ENCODE results near the gene FERMT2.

The FERMT2 gene

DNA sequence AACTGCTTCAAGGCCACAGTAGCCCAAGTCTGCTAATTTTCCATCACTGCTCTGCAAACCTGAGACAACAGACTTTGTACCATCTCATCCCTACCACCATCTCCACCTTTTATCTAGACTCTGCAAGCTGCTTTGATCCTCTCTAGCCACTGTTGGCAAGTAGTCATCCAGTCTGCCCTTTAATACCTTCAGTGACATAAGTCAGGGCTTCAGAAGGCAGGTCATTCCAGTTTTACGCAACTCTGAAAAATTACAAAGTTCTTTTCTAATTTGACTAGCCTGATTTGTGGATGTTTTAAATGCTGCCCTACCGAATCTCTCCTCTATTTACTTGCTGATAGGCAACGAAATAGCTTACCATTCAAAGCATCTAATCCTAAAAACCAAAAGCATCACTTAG, 2.8 kb downstream of the FERMT2 start:
- TF ChIP-seq, protein P1, sequence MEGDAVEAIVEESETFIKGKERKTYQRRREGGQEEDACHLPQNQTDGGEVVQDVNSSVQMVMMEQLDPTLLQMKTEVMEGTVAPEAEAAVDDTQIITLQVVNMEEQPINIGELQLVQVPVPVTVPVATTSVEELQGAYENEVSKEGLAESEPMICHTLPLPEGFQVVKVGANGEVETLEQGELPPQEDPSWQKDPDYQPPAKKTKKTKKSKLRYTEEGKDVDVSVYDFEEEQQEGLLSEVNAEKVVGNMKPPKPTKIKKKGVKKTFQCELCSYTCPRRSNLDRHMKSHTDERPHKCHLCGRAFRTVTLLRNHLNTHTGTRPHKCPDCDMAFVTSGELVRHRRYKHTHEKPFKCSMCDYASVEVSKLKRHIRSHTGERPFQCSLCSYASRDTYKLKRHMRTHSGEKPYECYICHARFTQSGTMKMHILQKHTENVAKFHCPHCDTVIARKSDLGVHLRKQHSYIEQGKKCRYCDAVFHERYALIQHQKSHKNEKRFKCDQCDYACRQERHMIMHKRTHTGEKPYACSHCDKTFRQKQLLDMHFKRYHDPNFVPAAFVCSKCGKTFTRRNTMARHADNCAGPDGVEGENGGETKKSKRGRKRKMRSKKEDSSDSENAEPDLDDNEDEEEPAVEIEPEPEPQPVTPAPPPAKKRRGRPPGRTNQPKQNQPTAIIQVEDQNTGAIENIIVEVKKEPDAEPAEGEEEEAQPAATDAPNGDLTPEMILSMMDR (IDR thresholded peaks at IDR 0.05; ENCODE audit: control insufficient read depth, extremely low read depth, insufficient read depth) = no peak
- no peak for DNase-seq (ENCODE audit: low read depth)
- no peak overlapping the region for H3K4me3 ChIP-seq (ENCODE audit: low read depth, low read length)

DNA sequence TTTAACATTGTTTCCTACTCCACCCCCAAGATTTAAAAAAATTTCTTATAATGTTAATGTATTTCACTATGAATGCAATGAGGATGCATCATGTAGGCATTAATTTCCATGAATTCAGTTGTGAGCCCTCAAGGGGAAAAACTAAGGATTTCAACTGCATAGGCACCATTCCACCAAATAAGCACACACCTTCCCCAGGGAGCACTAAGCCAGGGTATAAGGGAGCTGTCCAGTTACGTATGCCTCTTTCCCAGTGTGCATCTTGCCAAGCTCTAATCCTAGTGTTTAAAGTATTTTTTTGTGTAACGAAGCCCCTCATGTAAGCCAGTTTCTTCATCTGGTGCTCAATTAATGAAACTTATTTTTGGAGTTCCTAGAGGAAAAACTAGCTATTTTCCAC, 6.6 kb downstream of the FERMT2 start:
- no peak for DNase-seq (ENCODE audit: low read depth)
- no peak overlapping the region for H3K4me3 ChIP-seq (ENCODE audit: low read depth, low read length)
- TF ChIP-seq, protein P1 (IDR thresholded peaks at IDR 0.05; ENCODE audit: control insufficient read depth, extremely low read depth, insufficient read depth) = no peak

DNA sequence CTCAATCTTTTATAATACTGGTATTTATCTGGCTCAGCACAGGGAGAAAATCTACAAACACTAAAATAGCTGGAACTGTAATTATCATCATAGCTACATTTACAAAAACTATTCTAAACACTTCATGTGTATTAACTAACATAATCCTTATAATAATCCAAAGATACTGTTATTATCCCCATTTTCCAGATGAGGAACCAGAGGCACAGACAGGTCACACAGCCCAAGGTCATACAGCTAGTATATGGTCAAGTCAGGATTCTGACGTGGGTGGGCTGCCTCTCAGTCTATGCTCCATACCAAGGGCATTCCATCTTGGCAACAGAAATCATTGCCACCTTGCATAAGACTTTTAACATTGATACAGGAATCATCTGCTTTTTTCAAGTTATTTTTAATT, 11.4 kb downstream of the FERMT2 start:
- TF ChIP-seq, protein P1 (IDR thresholded peaks at IDR 0.05; ENCODE audit: control insufficient read depth, extremely low read depth, insufficient read depth) = no peak
- H3K4me3 ChIP-seq (ENCODE audit: low read depth, low read length) = no peak overlapping the region
- DNase-seq (ENCODE audit: low read depth) = no peak

DNA sequence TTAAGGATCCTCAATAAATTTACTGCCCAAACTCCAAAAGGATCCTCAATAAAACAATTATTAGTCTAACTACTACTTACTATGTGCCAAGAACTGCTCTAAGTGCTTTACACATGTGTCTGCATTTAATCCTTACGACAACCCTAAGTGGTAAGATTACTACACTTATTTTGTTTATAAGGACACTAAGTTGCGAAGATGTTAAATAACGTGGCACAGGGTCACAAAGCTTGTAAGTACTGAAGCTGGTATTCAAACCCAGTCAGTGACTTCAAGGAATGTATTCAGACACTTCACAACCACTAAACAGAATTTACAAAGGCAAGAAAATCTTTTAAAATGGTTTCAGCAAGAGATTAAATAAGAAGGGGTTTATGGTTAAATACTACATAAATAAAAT, 13.0 kb downstream of the FERMT2 start:
- H3K4me3 ChIP-seq (ENCODE audit: low read depth, low read length) = no peak overlapping the region
- TF ChIP-seq, protein P1 (IDR thresholded peaks at IDR 0.05; ENCODE audit: control insufficient read depth, extremely low read depth, insufficient read depth) = no peak
- no peak for DNase-seq (ENCODE audit: low read depth)

DNA sequence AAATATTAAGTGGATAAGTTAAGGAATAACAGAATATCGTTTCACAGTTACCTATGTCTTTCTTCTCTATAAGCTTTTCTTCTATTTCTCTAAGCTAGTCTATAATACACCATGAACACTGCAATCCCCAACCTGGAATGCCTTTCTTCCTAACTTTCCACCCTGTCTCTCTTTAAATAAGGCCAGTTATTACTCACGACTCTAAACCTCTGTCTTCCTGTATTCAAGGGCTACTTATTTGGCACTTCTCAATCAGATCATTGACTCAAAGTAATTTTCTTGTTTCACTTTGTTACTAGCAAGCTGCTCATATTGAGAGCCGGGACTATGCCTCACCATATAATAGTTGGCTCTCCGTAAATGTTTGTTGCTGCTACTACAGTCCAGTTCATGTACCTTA, 13.5 kb downstream of the FERMT2 start:
- TF ChIP-seq, protein P1 (IDR thresholded peaks at IDR 0.05; ENCODE audit: control insufficient read depth, extremely low read depth, insufficient read depth) = no peak
- no peak overlapping the region for H3K4me3 ChIP-seq (ENCODE audit: low read depth, low read length)
- no peak for DNase-seq (ENCODE audit: low read depth)

DNA sequence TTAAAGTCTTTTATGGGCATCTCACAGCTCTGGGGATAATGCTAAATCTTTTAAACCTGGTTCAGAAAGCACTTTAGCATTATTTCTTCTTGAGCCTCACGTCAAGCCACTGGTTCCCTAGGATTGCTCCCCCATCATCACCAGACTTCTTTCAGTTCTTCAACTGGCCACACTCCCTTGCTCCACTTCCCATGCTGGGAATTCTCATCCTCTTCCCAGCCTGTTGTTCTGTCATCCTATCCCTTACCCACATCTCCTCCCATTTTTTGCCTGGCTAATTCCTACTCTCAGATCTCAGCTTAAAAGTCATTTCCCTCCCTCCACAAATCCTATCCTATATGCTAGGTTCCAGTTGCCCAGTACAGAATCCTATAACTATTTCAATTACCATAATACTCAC, 14.4 kb downstream of the FERMT2 start:
- no peak overlapping the region for H3K4me3 ChIP-seq (ENCODE audit: low read depth, low read length)
- TF ChIP-seq, protein P1 (IDR thresholded peaks at IDR 0.05; ENCODE audit: control insufficient read depth, extremely low read depth, insufficient read depth) = no peak
- no peak for DNase-seq (ENCODE audit: low read depth)

DNA sequence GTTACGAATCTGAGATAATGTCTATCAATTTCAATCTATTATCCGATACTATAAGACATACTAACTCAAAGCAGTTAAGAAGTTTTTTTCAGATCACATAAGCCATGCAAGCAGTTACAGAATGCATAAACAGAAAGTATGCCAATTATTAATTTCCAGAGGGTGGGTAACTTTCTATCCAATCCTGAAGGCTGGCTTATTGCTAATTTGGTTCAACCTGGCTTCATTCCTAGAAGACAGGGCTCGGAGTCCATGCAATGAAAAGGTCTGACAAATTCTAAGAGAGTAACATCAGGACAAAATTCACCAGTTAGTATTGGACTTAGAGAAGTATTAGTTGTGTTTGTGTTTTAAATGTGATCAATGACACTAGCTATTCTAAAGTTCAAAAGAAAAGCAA, 15.0 kb downstream of the FERMT2 start:
- TF ChIP-seq, protein P1 (IDR thresholded peaks at IDR 0.05; ENCODE audit: control insufficient read depth, extremely low read depth, insufficient read depth) = no peak
- H3K4me3 ChIP-seq (ENCODE audit: low read depth, low read length) = no peak overlapping the region
- no peak for DNase-seq (ENCODE audit: low read depth)

All from LNCaP clone FGC (cell line).